ENCODE data around the gene DOCK2.

DOCK2 gene

GRCh38 chr5:170028124-170028523, 391.0 kb downstream of the DOCK2 start:
- no peak overlapping the region for H3K4me2 ChIP-seq (ENCODE audit: low read length)
- no peaks in the 10 kb centered on the region for H3K9me3 ChIP-seq (ENCODE audit: control insufficient read depth, insufficient read depth, low read length)
- H3K36me3 ChIP-seq (ENCODE audit: control insufficient read depth, low read length) = peaks cover 24% of the 10 kb centered on the region
- no peak overlapping the region for H3K27ac ChIP-seq (ENCODE audit: low read depth, low read length)
- no peak overlapping the region for H3K4me3 ChIP-seq (ENCODE audit: low read length)
- H3K9me2 ChIP-seq (replicated peaks; ENCODE audit: control insufficient read depth, low read length) = no peaks in the 10 kb centered on the region
- no peaks in the 10 kb centered on the region for H3K79me2 ChIP-seq (ENCODE audit: control insufficient read depth, low read length)
- no peaks in the 10 kb centered on the region for H4K20me1 ChIP-seq (ENCODE audit: control insufficient read depth, insufficient read depth, low read depth, low read length)
- H3K27me3 ChIP-seq (ENCODE audit: control insufficient read depth, low read length) = no peaks in the 10 kb centered on the region
- H3F3A ChIP-seq (ENCODE audit: control insufficient read depth, insufficient read depth) = no peaks in the 10 kb centered on the region
- no peaks in the 10 kb centered on the region for H3K4me1 ChIP-seq (ENCODE audit: control insufficient read depth, low read length)
- TF ChIP-seq, protein P1, sequence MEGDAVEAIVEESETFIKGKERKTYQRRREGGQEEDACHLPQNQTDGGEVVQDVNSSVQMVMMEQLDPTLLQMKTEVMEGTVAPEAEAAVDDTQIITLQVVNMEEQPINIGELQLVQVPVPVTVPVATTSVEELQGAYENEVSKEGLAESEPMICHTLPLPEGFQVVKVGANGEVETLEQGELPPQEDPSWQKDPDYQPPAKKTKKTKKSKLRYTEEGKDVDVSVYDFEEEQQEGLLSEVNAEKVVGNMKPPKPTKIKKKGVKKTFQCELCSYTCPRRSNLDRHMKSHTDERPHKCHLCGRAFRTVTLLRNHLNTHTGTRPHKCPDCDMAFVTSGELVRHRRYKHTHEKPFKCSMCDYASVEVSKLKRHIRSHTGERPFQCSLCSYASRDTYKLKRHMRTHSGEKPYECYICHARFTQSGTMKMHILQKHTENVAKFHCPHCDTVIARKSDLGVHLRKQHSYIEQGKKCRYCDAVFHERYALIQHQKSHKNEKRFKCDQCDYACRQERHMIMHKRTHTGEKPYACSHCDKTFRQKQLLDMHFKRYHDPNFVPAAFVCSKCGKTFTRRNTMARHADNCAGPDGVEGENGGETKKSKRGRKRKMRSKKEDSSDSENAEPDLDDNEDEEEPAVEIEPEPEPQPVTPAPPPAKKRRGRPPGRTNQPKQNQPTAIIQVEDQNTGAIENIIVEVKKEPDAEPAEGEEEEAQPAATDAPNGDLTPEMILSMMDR (IDR thresholded peaks at IDR 0.05; ENCODE audit: low read depth, low read length, poor library complexity, severe bottlenecking) = no peak
- no peak for TF ChIP-seq EZH2phosphoT487 (IDR thresholded peaks at IDR 0.05; ENCODE audit: borderline replicate concordance, low read length)

- H3K4me1 ChIP-seq (ENCODE audit: control insufficient read depth, low read length) = no peaks in the 10 kb centered on the region
- H3K4me2 ChIP-seq (ENCODE audit: low read length) = no peak overlapping the region
- H3K36me3 ChIP-seq (ENCODE audit: control insufficient read depth, low read length) = peaks cover 33% of the 10 kb centered on the region
- H3K9me3 ChIP-seq (ENCODE audit: control insufficient read depth, insufficient read depth, low read length) = no peaks in the 10 kb centered on the region
- no peak overlapping the region for H3K4me3 ChIP-seq (ENCODE audit: low read length)
- H3K9me2 ChIP-seq (replicated peaks; ENCODE audit: control insufficient read depth, low read length) = no peaks in the 10 kb centered on the region
- no peak overlapping the region for H3K27ac ChIP-seq (ENCODE audit: low read depth, low read length)
- H3F3A ChIP-seq (ENCODE audit: control insufficient read depth, insufficient read depth) = no peaks in the 10 kb centered on the region
- no peak for TF ChIP-seq EZH2phosphoT487 (IDR thresholded peaks at IDR 0.05; ENCODE audit: borderline replicate concordance, low read length)
- TF ChIP-seq, protein P1 (IDR thresholded peaks at IDR 0.05; ENCODE audit: low read depth, low read length, poor library complexity, severe bottlenecking) = no peak
- no peaks in the 10 kb centered on the region for H4K20me1 ChIP-seq (ENCODE audit: control insufficient read depth, insufficient read depth, low read depth, low read length)
- H3K27me3 ChIP-seq (ENCODE audit: control insufficient read depth, low read length) = no peaks in the 10 kb centered on the region
- no peaks in the 10 kb centered on the region for H3K79me2 ChIP-seq (ENCODE audit: control insufficient read depth, low read length)
These were observed 397.2 kb downstream of the DOCK2 start for GRCh38 chr5:170034231-170034630.

DNA sequence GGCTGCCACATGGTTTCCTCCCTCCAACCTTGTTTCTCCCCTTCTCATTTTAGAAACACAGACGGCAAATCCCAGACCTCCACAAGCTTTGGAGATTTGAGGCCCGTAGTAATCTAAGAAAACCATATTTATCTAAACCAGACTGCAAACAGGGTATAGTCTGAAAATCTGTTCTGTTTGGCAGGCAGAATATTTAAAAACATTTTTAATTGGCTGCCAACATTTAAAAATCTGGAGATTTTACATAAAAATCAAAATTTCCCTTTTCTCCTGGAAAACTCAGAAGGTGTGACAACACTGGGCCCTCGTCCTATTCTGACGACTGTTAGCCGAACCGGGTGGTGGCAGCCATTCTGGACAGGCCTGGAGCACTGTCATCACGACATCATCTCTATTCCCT, 401.2 kb downstream of the DOCK2 start:
- Histone ChIP-seq H3K4me1 (ENCODE audit: control insufficient read depth, low read length) (no peaks in the 10 kb centered on the region), H4K20me1 (ENCODE audit: control insufficient read depth, insufficient read depth, low read depth, low read length) (no peaks in the 10 kb centered on the region), H3K4me2 (ENCODE audit: low read length) (no peak overlapping the region), H3K9me2 (replicated peaks; ENCODE audit: control insufficient read depth, low read length) (no peaks in the 10 kb centered on the region), H3K27ac (ENCODE audit: low read depth, low read length) (no peak overlapping the region), H3K27me3 (ENCODE audit: control insufficient read depth, low read length) (no peaks in the 10 kb centered on the region), H3K9me3 (ENCODE audit: control insufficient read depth, insufficient read depth, low read length) (no peaks in the 10 kb centered on the region), H3K79me2 (ENCODE audit: control insufficient read depth, low read length) (no peaks in the 10 kb centered on the region), H3K36me3 (ENCODE audit: control insufficient read depth, low read length) (peaks cover 60% of the 10 kb centered on the region), H3F3A (ENCODE audit: control insufficient read depth, insufficient read depth) (no peaks in the 10 kb centered on the region), H3K4me3 (ENCODE audit: low read length) (no peak overlapping the region)
- TF ChIP-seq EZH2phosphoT487 (IDR thresholded peaks at IDR 0.05; ENCODE audit: borderline replicate concordance, low read length) = no peak
- TF ChIP-seq, protein P1 (IDR thresholded peaks at IDR 0.05; ENCODE audit: low read depth, low read length, poor library complexity, severe bottlenecking) = no peak

GRCh38 chr5:170039830-170040229, 402.8 kb downstream of the DOCK2 start:
- Histone ChIP-seq H3K9me2 (replicated peaks; ENCODE audit: control insufficient read depth, low read length) (no peaks in the 10 kb centered on the region), H3K79me2 (ENCODE audit: control insufficient read depth, low read length) (no peaks in the 10 kb centered on the region), H3K4me3 (ENCODE audit: low read length) (no peak overlapping the region), H4K20me1 (ENCODE audit: control insufficient read depth, insufficient read depth, low read depth, low read length) (no peaks in the 10 kb centered on the region), H3K27ac (ENCODE audit: low read depth, low read length) (no peak overlapping the region), H3K9me3 (ENCODE audit: control insufficient read depth, insufficient read depth, low read length) (no peaks in the 10 kb centered on the region), H3K4me2 (ENCODE audit: low read length) (no peak overlapping the region), H3F3A (ENCODE audit: control insufficient read depth, insufficient read depth) (no peaks in the 10 kb centered on the region), H3K4me1 (ENCODE audit: control insufficient read depth, low read length) (no peaks in the 10 kb centered on the region), H3K36me3 (ENCODE audit: control insufficient read depth, low read length) (peaks cover 63% of the 10 kb centered on the region), H3K27me3 (ENCODE audit: control insufficient read depth, low read length) (no peaks in the 10 kb centered on the region)
- TF ChIP-seq, protein P1 (IDR thresholded peaks at IDR 0.05; ENCODE audit: low read depth, low read length, poor library complexity, severe bottlenecking) = no peak
- TF ChIP-seq EZH2phosphoT487 (IDR thresholded peaks at IDR 0.05; ENCODE audit: borderline replicate concordance, low read length) = no peak

Measured in DOHH2 (cell line).